Left ventricle myocardium superior (tissue), 1 donor: ENCODE measurements around the gene LAG3. TPM values are rescaled to one million over a fixed set of nuclear protein-coding genes. Genes with fewer than 3 reads are reported as not detected.
A peak's percentile ranks its signal among the peaks of the same experiment; 100 is the strongest.

Source experiments
- ATAC-seq: fragments of 200-7000 bp; cut with Tn5 transposase; one replicate; pipeline ENCODE4 v1.9.1; 2020; ENCODE audit warnings: mild to moderate bottlenecking, moderate library complexity
- DNase-seq: peaks from one replicate; pipeline ENCODE4 v3.0.0-alpha.2; 2020
- intact Hi-C: fragments of 100-400 bp; cut with micrococcal nuclease; formaldehyde crosslinking; loops from one replicate; pipeline ENCODE4 v1.11.0; 2022
- total RNA-seq: library from RNA; stranded (reverse); fragmentation: NEBNext Ultra II Directional; extraction: Animal tissue kit (Norgen Biotek cat#: 25700); gene quantifications from one replicate; pipeline ENCODE4 v1.2.1, GENCODE V29; 2021
- donor health status: DM: no; HTN: yes; CAD: no; lungs with severe emphysema.

Gene LAG3
- total RNA-seq, 1 donor from 2014 or later = 0.37 TPM

DNA sequence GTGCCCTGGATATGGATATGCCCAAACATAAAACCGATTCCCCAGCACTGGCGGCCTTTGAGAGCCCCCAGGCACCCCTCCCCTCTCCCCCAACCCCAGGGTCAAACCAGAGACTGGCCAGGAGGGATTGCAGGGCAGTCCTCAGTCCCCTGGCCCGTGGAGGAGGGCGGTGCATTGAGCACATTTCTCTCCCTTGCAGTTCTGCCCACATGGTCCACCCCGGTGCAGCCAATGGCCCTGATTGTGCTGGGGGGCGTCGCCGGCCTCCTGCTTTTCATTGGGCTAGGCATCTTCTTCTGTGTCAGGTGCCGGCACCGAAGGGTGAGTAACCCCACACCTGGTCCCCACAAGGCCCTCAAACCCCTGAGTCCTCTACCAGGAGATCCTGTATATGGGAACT, 45.9 kb downstream of the LAG3 start:
- DNase-seq = no peak
- intact Hi-C loops = no loop called here
- no peak for ATAC-seq

DNA sequence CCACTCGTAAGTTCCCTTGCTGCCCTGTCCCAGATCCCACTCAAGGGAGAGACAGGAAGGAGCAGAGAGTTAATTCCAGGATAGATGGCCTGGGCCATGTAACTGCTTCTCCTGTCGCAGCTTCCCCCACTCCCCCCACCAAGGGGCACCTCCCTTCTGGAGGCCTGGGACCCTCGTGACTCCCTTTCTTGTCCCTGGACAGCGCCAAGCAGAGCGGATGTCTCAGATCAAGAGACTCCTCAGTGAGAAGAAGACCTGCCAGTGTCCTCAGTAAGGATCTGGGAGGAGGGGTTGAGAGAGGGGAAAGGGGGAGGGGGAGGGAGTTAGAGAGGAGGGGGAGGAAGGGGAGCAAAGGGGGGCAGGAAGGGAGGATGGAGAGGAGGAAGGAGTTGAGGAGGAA, 46.3 kb downstream of the LAG3 start:
- intact Hi-C loops = no loop called here
- ATAC-seq = no peak
- DNase-seq = no peak

GRCh38 chr12:6819106-6820030, 47.0 kb downstream of the LAG3 start:
- intact Hi-C loops = no loop called here
- DNase-seq (no peak), ATAC-seq (no peak)

DNA sequence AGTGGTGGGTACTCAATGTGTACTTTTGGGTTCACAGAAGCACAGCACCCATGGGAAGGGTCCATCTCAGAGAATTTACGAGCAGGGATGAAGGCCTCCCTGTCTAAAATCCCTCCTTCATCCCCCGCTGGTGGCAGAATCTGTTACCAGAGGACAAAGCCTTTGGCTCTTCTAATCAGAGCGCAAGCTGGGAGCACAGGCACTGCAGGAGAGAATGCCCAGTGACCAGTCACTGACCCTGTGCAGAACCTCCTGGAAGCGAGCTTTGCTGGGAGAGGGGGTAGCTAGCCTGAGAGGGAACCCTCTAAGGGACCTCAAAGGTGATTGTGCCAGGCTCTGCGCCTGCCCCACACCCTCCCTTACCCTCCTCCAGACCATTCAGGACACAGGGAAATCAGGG, 47.8 kb downstream of the LAG3 start:
- intact Hi-C loops = no loop called here
- DNase-seq (no peak), ATAC-seq (no peak)

DNA sequence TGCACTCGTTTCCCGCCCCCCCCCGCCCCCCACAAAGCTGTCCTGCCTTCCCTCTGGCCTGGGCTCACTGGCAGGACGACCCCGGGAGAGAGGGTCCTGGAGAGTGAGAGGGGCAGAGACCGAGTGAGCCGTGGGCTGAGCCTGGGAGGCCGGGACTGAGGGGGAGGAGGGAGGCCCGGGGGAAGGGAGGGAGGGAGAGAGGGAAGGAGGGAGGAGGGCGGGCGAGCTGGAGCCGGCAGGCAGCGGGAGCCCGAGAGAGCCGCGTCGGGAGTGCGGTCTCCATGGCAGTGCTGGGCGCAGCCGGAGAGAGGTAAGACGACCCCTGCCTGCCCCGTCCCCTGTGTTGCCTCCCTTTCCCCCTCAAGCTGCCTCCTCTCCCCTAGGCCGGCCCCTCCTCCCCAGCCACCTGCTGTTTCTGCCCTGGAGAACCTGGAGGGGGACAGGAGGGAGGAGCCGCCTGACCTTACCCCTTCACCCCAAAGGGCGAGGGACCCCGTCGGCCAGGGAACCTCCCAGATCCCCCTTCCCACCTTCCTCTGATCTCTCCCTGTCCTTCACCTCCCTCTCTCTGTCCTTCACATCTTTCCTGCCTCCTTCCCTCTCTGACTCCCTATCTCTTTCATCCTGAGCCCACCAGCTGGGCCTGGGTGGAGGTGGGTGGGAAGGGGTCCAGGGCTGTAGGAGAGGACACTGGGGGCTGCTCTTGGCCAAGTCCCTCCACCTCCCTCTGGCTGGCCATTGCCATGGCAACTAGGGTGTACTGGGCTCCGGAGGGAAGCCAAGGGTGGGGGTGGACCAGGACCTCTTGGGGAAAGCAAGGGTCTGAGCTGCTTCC, 49.5 kb downstream of the LAG3 start, which contains the start of gene GPR162:
GPR162 (plus strand) TSS at position 231 of the 835 bp plus-strand sequence. CDS start 2,078 bp downstream, outside the sequence.
- DNase-seq (peak; percentile 79), ATAC-seq (peak; percentile 69)
- intact Hi-C loops = no loop called here

GRCh38 chr12:6822426-6823135, 50.3 kb downstream of the LAG3 start:
- DNase-seq (no peak), ATAC-seq (no peak)
- intact Hi-C loops = no loop called here

DNA sequence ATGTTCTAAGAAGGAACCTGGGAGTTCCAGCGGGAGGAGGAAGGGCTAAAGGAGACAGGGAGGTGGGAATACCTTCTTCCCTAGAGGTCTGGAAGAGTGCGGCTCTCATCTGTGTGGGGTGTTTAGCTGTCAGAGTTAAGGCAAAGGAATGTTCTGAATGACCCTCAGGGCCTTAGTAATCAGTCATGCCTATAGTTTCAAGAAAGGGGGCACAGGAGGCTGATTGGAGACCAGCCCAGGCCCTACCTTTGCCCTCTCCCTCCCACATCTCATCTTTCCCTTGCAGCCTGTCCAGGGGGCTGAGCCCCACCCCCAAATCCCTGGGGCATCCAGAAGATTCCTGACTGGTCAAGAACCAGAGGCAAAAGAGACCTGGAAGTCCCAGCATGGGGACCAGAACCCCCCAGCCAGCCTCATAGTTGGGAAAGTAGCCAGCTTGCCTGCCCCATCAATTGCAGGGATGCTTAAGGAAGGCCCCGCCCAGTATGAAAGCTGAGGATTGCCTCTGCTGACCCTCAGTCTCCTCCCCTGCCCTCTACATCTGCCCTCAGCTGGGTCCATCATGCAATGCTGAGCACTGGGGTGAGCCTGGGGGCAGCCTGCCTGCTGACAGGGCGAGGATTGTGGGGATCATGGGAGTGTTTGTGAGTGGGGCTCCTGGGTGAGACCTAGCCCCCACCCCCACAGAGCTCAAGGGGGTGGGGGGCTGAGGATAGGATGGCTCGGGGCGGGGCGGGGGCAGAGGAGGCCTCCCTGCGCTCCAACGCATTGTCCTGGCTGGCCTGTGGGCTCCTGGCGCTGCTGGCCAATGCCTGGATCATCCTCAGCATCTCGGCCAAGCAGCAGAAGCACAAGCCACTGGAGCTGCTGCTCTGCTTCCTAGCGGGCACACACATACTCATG, 51.1 kb downstream of the LAG3 start:
- intact Hi-C loops = no loop called here
- DNase-seq (no peak), ATAC-seq (no peak)

- DNase-seq = no peak
- intact Hi-C loops = no loop called here
- no peak for ATAC-seq
Measured at GRCh38 chr12:6824085-6824775, 51.9 kb downstream of the LAG3 start.

DNA sequence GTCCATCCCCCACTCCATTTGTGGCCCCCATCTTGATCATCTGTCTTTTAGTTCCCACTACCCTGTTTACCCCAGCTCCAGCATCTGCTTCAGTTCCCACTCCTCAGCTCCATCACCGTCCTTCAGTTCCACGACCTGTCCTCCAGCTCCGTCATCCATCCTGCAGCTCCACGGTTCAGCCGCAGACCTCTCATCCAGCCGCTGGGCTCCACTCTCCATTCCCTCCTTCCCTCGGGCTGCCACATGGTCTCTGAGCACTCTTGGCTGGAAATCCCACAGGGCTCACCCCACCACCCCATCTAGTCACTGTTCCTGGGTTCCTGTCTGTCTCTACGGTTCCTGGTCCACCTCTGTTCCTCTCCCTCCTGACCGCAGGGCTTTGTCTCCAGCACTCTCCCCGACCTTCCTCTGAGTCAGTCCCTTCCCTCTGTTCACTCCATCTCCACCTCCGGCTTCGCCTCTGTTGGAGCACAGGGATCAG, 52.6 kb downstream of the LAG3 start:
- ATAC-seq = no peak
- intact Hi-C loops = loop anchor here (5.0 kb wide), 1 partner anchor 88 kb away; no protein-coding TSS in a partner anchor
- DNase-seq = no peak

DNA sequence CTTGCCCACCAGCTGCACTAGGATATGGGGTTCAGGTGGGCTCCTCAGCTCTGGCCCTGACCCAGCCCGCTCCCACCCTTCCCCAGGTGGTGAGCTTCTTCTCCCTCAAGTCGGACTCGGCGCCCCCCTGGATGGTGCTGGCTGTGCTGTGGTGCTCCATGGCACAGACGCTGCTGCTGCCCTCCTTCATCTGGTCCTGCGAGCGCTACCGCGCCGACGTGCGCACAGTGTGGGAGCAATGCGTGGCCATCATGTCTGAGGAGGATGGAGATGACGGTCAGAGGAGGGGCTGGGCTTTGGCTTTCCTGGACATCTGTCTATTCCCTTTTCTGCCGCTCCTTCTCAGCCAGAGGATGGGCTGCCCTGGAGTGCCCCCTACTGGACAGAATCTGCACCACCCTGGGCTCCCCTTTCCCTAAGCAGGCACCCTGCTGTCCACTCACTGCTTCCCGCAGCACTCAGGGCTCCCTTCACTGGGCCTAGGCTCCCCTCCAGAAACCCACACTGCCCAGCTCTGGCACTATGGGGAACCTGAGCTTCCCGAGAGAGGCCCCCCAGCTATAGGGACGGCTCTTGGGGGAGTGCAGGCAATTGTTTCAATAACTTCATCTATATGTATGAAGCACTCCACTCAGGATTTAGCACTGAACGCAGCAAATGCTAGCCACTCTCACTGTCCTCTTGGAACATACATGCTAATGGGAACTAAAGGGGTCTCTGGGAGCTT, 53.2 kb downstream of the LAG3 start:
- intact Hi-C loops = loop anchor here (5.0 kb wide), 1 partner anchor 88 kb away; no protein-coding TSS in a partner anchor
- ATAC-seq (peak; percentile 55), DNase-seq (peak; percentile 90)

GRCh38 chr12:6826125-6826733, 53.9 kb downstream of the LAG3 start:
- intact Hi-C loops = loop anchor here (5.0 kb wide), 1 partner anchor 89 kb away; no protein-coding TSS in a partner anchor
- no peak for ATAC-seq
- no peak for DNase-seq

GRCh38 chr12:6826734-6827436, 54.6 kb downstream of the LAG3 start:
- intact Hi-C loops = loop anchor here (5.0 kb wide), 1 partner anchor 90 kb away; no protein-coding TSS in a partner anchor
- DNase-seq (no peak), ATAC-seq (no peak)

DNA sequence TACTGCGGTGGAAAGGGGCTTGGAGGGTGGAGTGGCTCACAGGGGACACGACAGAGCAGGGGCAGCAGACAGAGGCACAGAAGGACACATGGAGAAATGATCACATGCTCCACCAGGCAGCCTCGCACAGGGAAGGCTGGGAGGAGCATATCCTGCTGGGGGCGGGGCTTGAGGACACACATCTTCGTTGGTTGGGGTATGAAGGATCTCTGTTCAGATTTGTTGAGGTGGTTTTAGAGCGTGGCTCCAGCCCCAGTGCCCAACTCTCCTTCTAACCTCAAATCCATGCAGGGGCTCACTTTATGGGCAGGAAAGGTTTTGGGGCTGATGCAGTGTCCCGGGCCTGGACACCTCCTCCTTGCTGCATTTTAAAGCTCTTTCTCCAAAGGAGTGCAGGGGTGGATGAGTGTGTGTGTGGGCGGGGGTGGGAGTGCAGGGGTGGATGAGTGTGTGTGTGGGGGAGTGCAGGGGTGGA, 55.2 kb downstream of the LAG3 start:
- intact Hi-C loops = loop anchor here (5.0 kb wide), 1 partner anchor 90 kb away; no protein-coding TSS in a partner anchor
- ATAC-seq (peak; percentile 66), DNase-seq (peak; percentile 92)
